Measurements from ENCODE around the gene NLRC5. TPM values are rescaled to one million over a fixed set of nuclear protein-coding genes. Genes with fewer than 3 reads are reported as not detected.

Gene NLRC5
- total RNA-seq = 16.7 and 22.2 TPM in 2 replicates

GRCh38 chr16:56988948-56989945 lies at the start of gene NLRC5:
Gene NLRC5 (plus strand): TSS chr16:56989557. CDS start chr16:57020713, 31,156 bp downstream.

GRCh38 chr16:56961851-56962281 lies 27.5 kb upstream of the NLRC5 start, which contains the start of gene CETP:
Gene CETP (plus strand): TSS chr16:56961950. CDS start chr16:56961980, 30 bp downstream.

GRCh38 chr16:57091975-57092785 lies 102.8 kb downstream of the NLRC5 start, which contains the start of gene CPNE2:
Gene CPNE2 (plus strand): TSS chr16:57092583. CDS start chr16:57110743, 18,160 bp downstream.

Other genes starting within 250 kb of the NLRC5 start
- gene SLC12A3, start 124.3 kb upstream of the NLRC5 start, total RNA-seq = under 0.01 TPM in 1 of 2 replicates, not detected in the other
- gene HERPUD1, start 57.4 kb upstream of the NLRC5 start, total RNA-seq = 113 and 367 TPM in 2 replicates
- not detected in 2 replicates for gene CETP, start 27.6 kb upstream of the NLRC5 start, total RNA-seq
- gene CPNE2, start 103.0 kb downstream of the NLRC5 start, total RNA-seq = 14.6 and 20.4 TPM in 2 replicates
- 67.7 and 106 TPM in 2 replicates for gene PSME3IP1, start 196.5 kb downstream of the NLRC5 start, total RNA-seq
- 40.2 and 43.1 TPM in 2 replicates for gene RSPRY1, start 196.8 kb downstream of the NLRC5 start, total RNA-seq

All from uterine smooth muscle cell (primary cell).